SH-SY5Y (cell line): ENCODE measurements around the gene MCOLN3.

ENCODE experiments used
- GATA2 ChIP-seq: IDR thresholded peaks from 2 replicates; pipeline ENCODE4 v1.6.1; 2011; ENCODE audit warnings: mild to moderate bottlenecking, low read depth, low read length
- GATA3 ChIP-seq: IDR thresholded peaks from 2 replicates; pipeline ENCODE4 v1.6.1; 2011; ENCODE audit warnings: low read depth, mild to moderate bottlenecking, low read length, moderate library complexity

DNA sequence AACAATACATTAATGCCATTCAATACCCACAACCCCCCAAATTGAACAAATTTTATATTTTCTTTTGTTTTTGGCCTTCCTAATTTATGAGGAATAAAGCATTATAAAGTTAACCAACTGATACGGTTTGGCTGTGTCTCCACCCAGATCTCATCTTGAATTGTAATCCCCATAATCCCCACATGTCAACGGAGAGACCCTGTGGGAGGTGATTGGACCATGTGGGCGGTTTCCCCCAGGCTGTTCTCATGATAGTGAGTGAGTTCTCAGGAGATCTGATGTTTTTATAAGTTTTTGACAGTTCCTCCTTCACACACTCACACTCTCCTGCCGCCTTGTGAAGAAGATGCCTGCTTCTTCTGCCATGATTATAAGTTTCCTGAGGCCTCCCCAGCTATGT is 6.4 kb upstream of the MCOLN3 start:
- TF ChIP-seq GATA2 (no peak), GATA3 (no peak)
